ENCODE measurements around the gene TP53BP1.
"Not testable (repeated sequence)": the region's sequence is repeated elsewhere in the genome, so short reads cannot be mapped to it uniquely, and the experiment has no call there.

The TP53BP1 gene

GRCh38 chr15:43410572-43411214 is 82.3 kb downstream of the TP53BP1 start:
- DNase-seq = no peak

DNA sequence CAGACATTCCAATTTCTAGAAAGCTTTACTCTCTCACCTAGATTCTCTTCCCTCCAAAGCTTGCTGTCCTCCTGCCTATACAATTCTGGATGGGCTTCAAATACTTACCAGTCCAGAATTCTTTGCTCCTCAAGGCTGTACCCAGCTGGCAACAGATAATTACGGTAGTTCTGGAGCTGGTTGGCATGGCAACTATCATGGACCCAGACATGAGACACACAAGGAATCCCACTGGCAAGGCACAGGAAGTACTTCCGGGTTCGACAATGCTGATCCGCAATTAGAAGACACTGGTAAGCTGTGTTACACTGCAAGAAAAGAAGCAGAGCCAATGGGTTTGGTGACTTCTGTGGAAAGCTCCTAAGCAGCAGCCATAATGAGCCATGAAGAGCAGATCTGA is 84.2 kb downstream of the TP53BP1 start:
- DNase-seq = no peak

GRCh38 chr15:43406808-43407207 is 86.1 kb downstream of the TP53BP1 start:
- DNase-seq = no peak

- DNase-seq = no peak
Measured at GRCh38 chr15:43406189-43406588, 86.8 kb downstream of the TP53BP1 start.

GRCh38 chr15:43404130-43404529 is 88.8 kb downstream of the TP53BP1 start:
- DNase-seq = no peak

DNA sequence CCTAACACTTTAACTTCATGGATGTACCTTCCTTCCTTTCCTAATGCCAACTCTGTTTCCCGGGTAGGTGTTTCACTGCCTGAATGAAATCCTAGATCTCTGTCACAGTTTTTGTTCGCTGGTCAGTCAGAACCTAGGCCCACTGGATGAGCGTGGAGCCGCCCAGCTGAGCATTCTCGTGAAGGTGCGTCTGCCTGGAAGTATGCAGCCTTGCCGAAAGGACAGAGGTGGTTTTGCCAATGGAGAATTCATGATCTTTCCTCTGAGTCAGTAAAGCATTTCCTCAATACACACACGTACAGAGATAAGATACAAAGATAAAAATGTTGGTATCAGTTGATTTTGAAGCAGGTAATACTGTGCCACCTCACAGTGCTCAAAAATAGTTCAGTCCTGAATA is 89.3 kb downstream of the TP53BP1 start:
- DNase-seq = no peak

GRCh38 chr15:43402255-43402654 is 90.7 kb downstream of the TP53BP1 start:
- no peak for DNase-seq

DNA sequence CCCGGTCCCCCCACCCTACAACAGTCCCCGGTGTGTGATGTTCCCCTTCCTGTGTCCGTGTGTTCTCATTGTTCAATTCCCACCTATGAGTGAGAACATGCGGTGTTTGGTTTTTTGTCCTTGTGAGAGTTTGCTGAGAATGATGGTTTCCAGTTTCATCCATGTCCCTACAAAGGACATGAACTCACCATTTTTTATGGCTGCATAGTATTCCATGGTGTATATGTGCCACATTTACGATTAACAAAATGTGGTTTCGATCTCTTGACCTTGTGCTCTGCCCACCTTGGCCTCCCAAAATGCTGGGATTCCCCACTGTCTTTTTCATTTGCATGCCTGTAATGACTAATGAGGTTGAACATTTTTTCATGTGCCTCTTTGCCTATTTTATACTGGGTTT is 99.4 kb downstream of the TP53BP1 start:
- not testable (repeated sequence) for DNase-seq

GRCh38 chr15:43390723-43391122 is 102.2 kb downstream of the TP53BP1 start:
- DNase-seq = no peak

- no peak for DNase-seq
Measured at GRCh38 chr15:43383070-43383469, 109.9 kb downstream of the TP53BP1 start.

- DNase-seq = no peak
Measured at GRCh38 chr15:43382310-43382709, 110.6 kb downstream of the TP53BP1 start.

- no peak for DNase-seq
Measured at GRCh38 chr15:43378601-43379000, 114.4 kb downstream of the TP53BP1 start.

DNA sequence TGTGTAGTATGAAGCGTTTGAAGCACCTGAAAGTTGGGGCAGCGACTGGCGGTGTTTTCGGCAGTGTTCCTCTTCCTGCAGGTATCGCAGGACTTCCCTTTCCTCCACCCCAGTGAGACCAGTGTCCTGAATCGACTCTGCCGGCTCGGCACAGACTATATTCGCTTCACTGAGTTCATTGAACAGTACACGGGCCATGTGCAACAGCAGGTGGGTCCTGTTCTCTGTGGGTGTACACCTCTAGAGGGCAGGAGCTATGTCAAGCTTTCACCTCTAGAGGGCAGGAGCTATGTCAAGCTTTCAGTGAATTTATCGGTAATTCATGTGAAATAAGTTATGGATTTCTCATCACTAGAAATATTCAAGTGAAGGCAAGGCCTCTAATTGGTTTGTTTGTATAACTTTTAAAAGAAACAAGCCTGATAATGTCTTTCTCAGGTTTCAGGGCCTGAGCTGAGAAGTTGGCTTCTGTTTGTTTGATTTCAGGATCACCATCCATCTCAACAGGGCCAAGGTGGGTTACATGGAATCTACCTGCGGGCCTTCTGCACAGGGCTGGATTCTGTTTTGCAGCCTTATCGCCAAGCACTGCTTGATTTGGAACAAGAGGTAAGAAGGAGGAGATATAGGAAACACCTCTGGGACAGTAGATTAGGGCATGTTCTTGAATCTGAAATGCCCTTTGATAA is 116.8 kb downstream of the TP53BP1 start:
- DNase-seq = peak; percentile 11

DNA sequence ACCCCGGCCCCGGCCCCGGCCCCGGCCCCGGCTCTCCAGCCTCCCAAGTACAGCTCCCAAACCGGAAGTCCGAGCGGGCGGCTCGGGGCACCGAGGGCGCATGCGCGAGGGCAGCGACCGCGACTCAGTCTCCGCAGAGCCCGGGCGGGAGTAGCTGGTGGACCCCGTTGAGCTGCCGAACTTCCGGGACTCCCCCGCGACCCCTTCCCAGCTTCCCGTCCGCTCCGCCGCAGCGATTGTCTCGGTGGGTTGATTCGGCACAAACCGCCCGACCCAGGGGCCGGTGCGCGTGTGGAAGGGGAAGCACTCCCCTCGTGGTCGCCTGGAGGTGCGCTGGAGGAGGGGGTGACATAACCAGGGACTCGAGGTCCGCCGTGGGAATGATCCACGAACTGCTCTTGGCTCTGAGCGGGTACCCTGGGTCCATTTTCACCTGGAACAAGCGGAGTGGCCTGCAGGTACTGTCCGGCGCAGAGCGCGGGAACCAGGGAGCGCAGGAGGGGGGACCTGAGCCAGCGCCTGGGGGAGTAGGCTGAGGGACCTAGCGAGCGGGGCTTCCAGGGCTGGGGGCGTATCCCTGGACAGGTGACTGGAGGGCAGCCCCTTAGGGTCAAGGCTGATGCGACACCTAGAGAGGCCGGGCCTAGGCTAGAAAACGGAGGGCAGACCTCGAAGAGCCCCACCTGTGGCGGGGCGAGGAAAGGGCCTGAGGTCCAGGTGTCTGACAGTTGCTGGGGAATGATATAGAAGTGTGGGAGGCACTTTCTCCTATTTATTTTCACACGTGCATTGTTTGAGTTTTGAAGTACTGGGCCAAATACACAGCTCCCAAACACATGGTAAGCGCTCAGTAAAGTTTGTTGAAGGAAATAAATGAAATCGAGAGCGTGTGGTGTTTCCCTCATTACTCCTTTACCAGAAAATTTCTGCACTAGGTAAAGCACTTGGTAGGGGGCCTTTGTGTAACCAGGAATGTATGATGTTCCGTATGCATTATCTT is 121.7 kb downstream of the TP53BP1 start, which contains the start of the genes TUBGCP4 and ZSCAN29:
Gene TUBGCP4 (plus strand): TSS at position 127 of the 1,000 bp plus-strand sequence. CDS start 254 bp downstream, at position 381.
Gene ZSCAN29 (minus strand): TSS at position 69 of the 1,000 bp plus-strand sequence. CDS start 1,130 bp downstream, outside the sequence.
- peak; percentile 53 for DNase-seq

GRCh38 chr15:43370310-43370974 is 122.5 kb downstream of the TP53BP1 start:
- DNase-seq = peak; percentile 3

GRCh38 chr15:43361313-43361903 is 131.5 kb downstream of the TP53BP1 start:
- DNase-seq = no peak

DNA sequence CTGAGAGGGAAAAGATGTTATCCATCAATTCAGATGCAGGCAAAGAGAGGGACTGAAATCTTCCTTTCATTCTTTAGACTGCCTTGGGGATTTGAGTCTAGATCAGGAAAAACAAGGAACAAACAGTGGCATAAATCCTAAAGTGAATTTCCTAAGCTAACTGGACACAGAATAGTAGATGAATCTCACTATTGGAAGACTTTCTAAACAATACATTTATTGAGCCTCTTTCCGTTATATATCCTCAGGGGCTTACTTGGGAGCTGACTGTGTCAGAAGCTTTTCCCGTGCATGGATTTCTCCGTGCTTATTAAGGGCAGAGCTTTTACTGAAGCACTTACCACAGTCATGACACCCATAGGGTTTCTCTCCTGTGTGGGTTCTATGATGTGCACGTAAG is 132.1 kb downstream of the TP53BP1 start:
- DNase-seq = no peak

Measured in T-helper 9 cell (primary cell).